Neural progenitor cell (in vitro differentiated cells): ENCODE results near the gene ABHD2. TPM values are rescaled to one million over a fixed set of nuclear protein-coding genes. Genes with fewer than 3 reads are reported as not detected.

ENCODE experiments used
- DNase-seq: peaks from one replicate; pipeline ENCODE4 v3.0.0-alpha.2; 2016; ENCODE audit warnings: low spot score
- H2AFZ ChIP-seq: fragments of 200-600 bp; sonication (generic); replicated peaks from 2 replicates; pipeline ENCODE4 v1.6.1; 2016; ENCODE audit warnings: antibody characterized with exemption
- H3F3A ChIP-seq: fragments of 200-600 bp; sonication (generic); 2 replicates; pipeline ENCODE4 v1.6.1; 2016; ENCODE audit warnings: antibody characterized with exemption, low read depth
- H3K27ac ChIP-seq: fragments of 200-600 bp; sonication (generic); 2 replicates; pipeline ENCODE4 v1.5.1; 2016; ENCODE audit warnings: mild to moderate bottlenecking
- H3K27me3 ChIP-seq: fragments of 200-600 bp; sonication (generic); 2 replicates; pipeline ENCODE4 v1.6.1; 2016; ENCODE audit warnings: mild to moderate bottlenecking, moderate library complexity
- H3K36me3 ChIP-seq: fragments of 200-600 bp; sonication (generic); 2 replicates; pipeline ENCODE4 v1.5.1; 2016
- H3K4me1 ChIP-seq: fragments of 200-600 bp; sonication (generic); 2 replicates; pipeline ENCODE4 v1.6.1; 2016; ENCODE audit warnings: mixed run types
- H3K4me2 ChIP-seq: fragments of 200-600 bp; sonication (generic); 2 replicates; pipeline ENCODE4 v1.6.1; 2016
- H3K4me3 ChIP-seq: fragments of 200-600 bp; sonication (generic); 2 replicates; pipeline ENCODE4 v1.5.1; 2016
- H3K79me2 ChIP-seq: fragments of 200-600 bp; sonication (generic); 2 replicates; pipeline ENCODE4 v1.6.1; 2016; ENCODE audit warnings: low read depth
- H3K9ac ChIP-seq: fragments of 200-600 bp; sonication (generic); 2 replicates; pipeline ENCODE4 v1.6.1; 2016
- H3K9me3 ChIP-seq: fragments of 200-600 bp; sonication (generic); 2 replicates; pipeline ENCODE4 v1.5.1; 2016; ENCODE audit warnings: low read depth
- H4K20me1 ChIP-seq: fragments of 200-600 bp; sonication (generic); 2 replicates; pipeline ENCODE4 v1.6.1; 2016; ENCODE audit warnings: low read depth
- H3K27ac Mint-ChIP-seq: 3 replicates; pipeline ENCODE4 v1.8.0; 2021; ENCODE audit warnings: mixed read lengths
- H3K27me3 Mint-ChIP-seq: 2 replicates; pipeline ENCODE4 v1.8.0; 2022; ENCODE audit warnings: low read depth, mild to moderate bottlenecking, inconsistent platforms, moderate library complexity, mixed read lengths; ENCODE audit not compliant: insufficient read depth
- H3K36me3 Mint-ChIP-seq: 3 replicates; pipeline ENCODE4 v1.8.0; 2021; ENCODE audit warnings: mixed read lengths
- H3K4me1 Mint-ChIP-seq: 3 replicates; pipeline ENCODE4 v1.8.0; 2021; ENCODE audit warnings: mixed read lengths
- H3K4me3 Mint-ChIP-seq: 3 replicates; pipeline ENCODE4 v1.8.0; 2021; ENCODE audit warnings: mild to moderate bottlenecking, moderate library complexity, mixed read lengths
- H3K9me3 Mint-ChIP-seq: 3 replicates; pipeline ENCODE4 v1.8.0; 2020; ENCODE audit warnings: mixed read lengths
- EZH2 ChIP-seq: fragments of 200-600 bp; sonication (generic); IDR thresholded peaks from 2 replicates; pipeline ENCODE4 v1.6.1; 2017; ENCODE audit warnings: antibody characterized with exemption, mild to moderate bottlenecking, moderate library complexity
- EZH2phosphoT487 ChIP-seq: fragments of 200-600 bp; sonication (generic); IDR thresholded peaks from 2 replicates; pipeline ENCODE4 v1.6.1; 2017; ENCODE audit warnings: antibody characterized with exemption
- total RNA-seq: library from RNA; depleted of rRNA; stranded (reverse); fragments of >200 nt; gene quantifications from 2 replicates; pipeline ENCODE4 v1.2.3, GENCODE V29; 2015; ENCODE audit warnings: low replicate concordance
- TF ChIP-seq, protein P1 (sequence below): fragments of 200-600 bp; sonication (generic); IDR thresholded peaks from 2 replicates; pipeline ENCODE4 v1.5.1; 2017; ENCODE audit warnings: antibody characterized with exemption, mild to moderate bottlenecking

The ABHD2 gene
- total RNA-seq, 1 donor from 2014 or later = 10.9 TPM

DNA sequence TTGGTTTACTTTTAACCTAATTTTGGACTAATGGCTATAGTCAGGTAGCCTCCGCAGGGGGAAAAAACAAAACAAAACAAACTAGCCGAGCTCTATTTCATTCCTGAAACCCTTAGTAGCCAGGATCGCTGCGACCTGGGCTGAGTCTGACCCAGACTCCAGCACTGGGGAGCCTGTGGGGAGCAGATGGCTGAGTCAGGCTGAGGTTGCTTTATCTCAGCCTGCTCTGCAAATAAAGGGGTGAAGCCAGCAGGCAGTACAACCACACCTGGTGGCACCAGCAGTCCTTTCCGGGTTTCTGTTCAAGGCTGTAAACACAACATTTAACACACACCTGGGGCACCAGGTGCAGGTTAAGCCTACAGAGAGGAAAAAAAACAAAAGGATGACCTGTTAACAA lies 27.3 kb downstream of the ABHD2 start:
- Mint-ChIP-seq H3K27ac (peak overlapping the region; percentile 98), H3K4me3 (no peak overlapping the region), H3K9me3 (no peaks in the 10 kb centered on the region), H3K4me1 (peaks cover 41% of the 10 kb centered on the region), H3K36me3 (peaks cover 14% of the 10 kb centered on the region), H3K27me3 (no peaks in the 10 kb centered on the region)
- Histone ChIP-seq H3K4me3 (no peak overlapping the region), H3K4me1 (peaks cover 20% of the 10 kb centered on the region), H3K36me3 (no peaks in the 10 kb centered on the region), H3K27me3 (no peaks in the 10 kb centered on the region), H3K4me2 (peak overlapping the region; percentile 45), H3F3A (no peaks in the 10 kb centered on the region), H4K20me1 (no peaks in the 10 kb centered on the region), H3K27ac (no peak overlapping the region), H2AFZ (no peak overlapping the region), H3K9ac (no peak overlapping the region), H3K9me3 (no peaks in the 10 kb centered on the region), H3K79me2 (no peaks in the 10 kb centered on the region)
- no peak for DNase-seq
- TF ChIP-seq, protein P1, sequence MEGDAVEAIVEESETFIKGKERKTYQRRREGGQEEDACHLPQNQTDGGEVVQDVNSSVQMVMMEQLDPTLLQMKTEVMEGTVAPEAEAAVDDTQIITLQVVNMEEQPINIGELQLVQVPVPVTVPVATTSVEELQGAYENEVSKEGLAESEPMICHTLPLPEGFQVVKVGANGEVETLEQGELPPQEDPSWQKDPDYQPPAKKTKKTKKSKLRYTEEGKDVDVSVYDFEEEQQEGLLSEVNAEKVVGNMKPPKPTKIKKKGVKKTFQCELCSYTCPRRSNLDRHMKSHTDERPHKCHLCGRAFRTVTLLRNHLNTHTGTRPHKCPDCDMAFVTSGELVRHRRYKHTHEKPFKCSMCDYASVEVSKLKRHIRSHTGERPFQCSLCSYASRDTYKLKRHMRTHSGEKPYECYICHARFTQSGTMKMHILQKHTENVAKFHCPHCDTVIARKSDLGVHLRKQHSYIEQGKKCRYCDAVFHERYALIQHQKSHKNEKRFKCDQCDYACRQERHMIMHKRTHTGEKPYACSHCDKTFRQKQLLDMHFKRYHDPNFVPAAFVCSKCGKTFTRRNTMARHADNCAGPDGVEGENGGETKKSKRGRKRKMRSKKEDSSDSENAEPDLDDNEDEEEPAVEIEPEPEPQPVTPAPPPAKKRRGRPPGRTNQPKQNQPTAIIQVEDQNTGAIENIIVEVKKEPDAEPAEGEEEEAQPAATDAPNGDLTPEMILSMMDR = no peak
- no peak for TF ChIP-seq EZH2
- TF ChIP-seq EZH2phosphoT487 = no peak

DNA sequence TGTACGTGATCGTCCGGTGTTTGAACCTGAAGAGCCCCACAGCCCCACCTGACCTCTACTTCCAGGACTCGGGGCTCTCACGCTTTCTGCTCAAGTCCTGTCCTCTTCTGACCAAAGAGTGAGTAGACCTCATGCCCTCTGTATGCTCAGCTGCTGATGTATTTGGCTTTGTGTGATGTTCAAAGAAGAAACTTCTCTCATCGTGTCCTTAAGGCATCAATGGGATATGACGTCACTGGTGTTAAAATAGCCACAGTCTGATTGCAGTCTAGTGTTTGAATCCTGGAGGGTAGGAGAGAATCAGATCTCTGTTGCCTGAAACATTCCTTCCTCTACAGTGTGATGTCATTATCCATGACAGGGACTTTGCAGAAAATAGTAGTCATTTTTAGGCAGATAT lies 28.1 kb downstream of the ABHD2 start:
- H3K4me3 Mint-ChIP-seq = no peak overlapping the region
- H3K27me3 Mint-ChIP-seq = no peaks in the 10 kb centered on the region
- no peaks in the 10 kb centered on the region for H3K9me3 Mint-ChIP-seq
- Histone ChIP-seq H3K27me3 (no peaks in the 10 kb centered on the region), H3K4me3 (no peak overlapping the region), H3K36me3 (no peaks in the 10 kb centered on the region), H3K9me3 (no peaks in the 10 kb centered on the region), H3F3A (no peaks in the 10 kb centered on the region), H3K4me1 (peaks cover 20% of the 10 kb centered on the region), H3K9ac (no peak overlapping the region), H2AFZ (no peak overlapping the region), H3K79me2 (no peaks in the 10 kb centered on the region), H3K27ac (no peak overlapping the region), H3K4me2 (no peak overlapping the region), H4K20me1 (no peaks in the 10 kb centered on the region)
- no peak for DNase-seq
- H3K36me3 Mint-ChIP-seq = peaks cover 15% of the 10 kb centered on the region
- peaks cover 40% of the 10 kb centered on the region for H3K4me1 Mint-ChIP-seq
- H3K27ac Mint-ChIP-seq = no peak overlapping the region
- no peak for TF ChIP-seq EZH2
- TF ChIP-seq EZH2phosphoT487 = no peak

DNA sequence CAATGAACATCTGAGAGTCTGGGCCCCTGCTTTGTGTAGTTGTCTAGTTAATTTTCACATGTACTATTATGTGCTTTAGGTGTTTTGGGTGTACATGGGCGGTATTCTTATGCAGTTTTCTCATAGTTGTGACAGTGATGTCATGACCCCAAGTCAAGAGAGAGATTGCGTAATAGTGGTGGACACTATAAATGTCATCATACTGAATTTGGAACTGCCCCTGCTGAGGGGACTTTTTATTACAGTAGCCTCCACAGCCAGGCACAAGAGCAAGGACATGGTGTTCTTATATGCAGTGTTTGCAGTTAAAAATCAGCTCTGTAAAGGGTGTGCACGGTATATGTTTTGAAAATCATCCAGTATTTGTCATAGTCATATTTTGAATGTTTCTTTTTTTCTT lies 29.5 kb downstream of the ABHD2 start:
- H3K4me1 ChIP-seq = peaks cover 15% of the 10 kb centered on the region
- Mint-ChIP-seq H3K27ac (no peak overlapping the region), H3K36me3 (peaks cover 19% of the 10 kb centered on the region), H3K4me1 (peaks cover 33% of the 10 kb centered on the region), H3K9me3 (no peaks in the 10 kb centered on the region), H3K27me3 (no peaks in the 10 kb centered on the region), H3K4me3 (no peak overlapping the region)
- no peaks in the 10 kb centered on the region for H3F3A ChIP-seq
- H3K9ac ChIP-seq = no peak overlapping the region
- no peak for DNase-seq
- no peaks in the 10 kb centered on the region for H4K20me1 ChIP-seq
- H3K27ac ChIP-seq = no peak overlapping the region
- H3K4me2 ChIP-seq = no peak overlapping the region
- no peaks in the 10 kb centered on the region for H3K79me2 ChIP-seq
- H3K9me3 ChIP-seq = no peaks in the 10 kb centered on the region
- no peaks in the 10 kb centered on the region for H3K27me3 ChIP-seq
- no peaks in the 10 kb centered on the region for H3K36me3 ChIP-seq
- no peak overlapping the region for H2AFZ ChIP-seq
- TF ChIP-seq EZH2phosphoT487 (no peak), EZH2 (no peak)
- TF ChIP-seq, protein P1 = no peak
- H3K4me3 ChIP-seq = no peak overlapping the region

DNA sequence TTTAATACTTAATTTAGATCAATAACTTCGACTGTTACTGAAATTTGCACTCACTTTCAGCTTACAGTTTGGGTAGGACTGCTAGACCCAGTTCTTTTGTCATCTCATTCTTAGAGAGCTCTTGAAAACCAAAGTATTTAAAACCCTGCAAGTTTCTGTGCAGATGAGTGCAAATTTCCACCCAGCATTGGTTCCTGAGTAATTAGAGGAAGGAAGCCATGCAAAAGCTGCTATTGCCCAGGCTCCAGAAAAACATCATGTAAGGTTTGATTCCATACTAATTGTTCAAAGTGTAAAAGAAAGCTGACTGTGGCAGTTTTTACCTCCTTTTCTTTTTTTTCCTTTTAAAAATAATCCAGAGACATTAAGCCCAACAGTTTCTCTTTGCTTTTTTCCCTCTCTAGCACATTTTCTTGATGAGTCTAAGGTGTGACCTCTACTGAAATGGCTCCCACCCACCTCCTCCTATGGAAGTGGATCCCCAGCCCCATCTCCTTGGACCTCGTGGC lies 30.3 kb downstream of the ABHD2 start:
- peaks cover 19% of the 10 kb centered on the region for H3K36me3 Mint-ChIP-seq
- no peak overlapping the region for H3K4me2 ChIP-seq
- H3K4me3 Mint-ChIP-seq = no peak overlapping the region
- H3K27ac Mint-ChIP-seq = no peak overlapping the region
- no peak overlapping the region for H3K27ac ChIP-seq
- H3K27me3 Mint-ChIP-seq = no peaks in the 10 kb centered on the region
- TF ChIP-seq, protein P1 = no peak
- TF ChIP-seq EZH2 = no peak
- no peak for TF ChIP-seq EZH2phosphoT487
- no peak overlapping the region for H2AFZ ChIP-seq
- no peaks in the 10 kb centered on the region for H3K36me3 ChIP-seq
- H3K4me3 ChIP-seq = no peak overlapping the region
- H3K27me3 ChIP-seq = no peaks in the 10 kb centered on the region
- H3K79me2 ChIP-seq = no peaks in the 10 kb centered on the region
- DNase-seq = no peak
- peaks cover 28% of the 10 kb centered on the region for H3K4me1 Mint-ChIP-seq
- H3K9me3 Mint-ChIP-seq = no peaks in the 10 kb centered on the region
- H3K9me3 ChIP-seq = no peaks in the 10 kb centered on the region
- H3K4me1 ChIP-seq = peaks cover 12% of the 10 kb centered on the region
- H3K9ac ChIP-seq = no peak overlapping the region
- no peaks in the 10 kb centered on the region for H4K20me1 ChIP-seq
- no peaks in the 10 kb centered on the region for H3F3A ChIP-seq
